ENCODE data around the gene GIMAP2. TPM values are rescaled to one million over a fixed set of nuclear protein-coding genes. Genes with fewer than 3 reads are reported as not detected.
A peak's percentile ranks its signal among the peaks of the same experiment; 100 is the strongest.

The GIMAP2 gene
- total and polyA plus RNA-seq, 10 donors = 33.9 to 126 (median 74.3) TPM

DNA sequence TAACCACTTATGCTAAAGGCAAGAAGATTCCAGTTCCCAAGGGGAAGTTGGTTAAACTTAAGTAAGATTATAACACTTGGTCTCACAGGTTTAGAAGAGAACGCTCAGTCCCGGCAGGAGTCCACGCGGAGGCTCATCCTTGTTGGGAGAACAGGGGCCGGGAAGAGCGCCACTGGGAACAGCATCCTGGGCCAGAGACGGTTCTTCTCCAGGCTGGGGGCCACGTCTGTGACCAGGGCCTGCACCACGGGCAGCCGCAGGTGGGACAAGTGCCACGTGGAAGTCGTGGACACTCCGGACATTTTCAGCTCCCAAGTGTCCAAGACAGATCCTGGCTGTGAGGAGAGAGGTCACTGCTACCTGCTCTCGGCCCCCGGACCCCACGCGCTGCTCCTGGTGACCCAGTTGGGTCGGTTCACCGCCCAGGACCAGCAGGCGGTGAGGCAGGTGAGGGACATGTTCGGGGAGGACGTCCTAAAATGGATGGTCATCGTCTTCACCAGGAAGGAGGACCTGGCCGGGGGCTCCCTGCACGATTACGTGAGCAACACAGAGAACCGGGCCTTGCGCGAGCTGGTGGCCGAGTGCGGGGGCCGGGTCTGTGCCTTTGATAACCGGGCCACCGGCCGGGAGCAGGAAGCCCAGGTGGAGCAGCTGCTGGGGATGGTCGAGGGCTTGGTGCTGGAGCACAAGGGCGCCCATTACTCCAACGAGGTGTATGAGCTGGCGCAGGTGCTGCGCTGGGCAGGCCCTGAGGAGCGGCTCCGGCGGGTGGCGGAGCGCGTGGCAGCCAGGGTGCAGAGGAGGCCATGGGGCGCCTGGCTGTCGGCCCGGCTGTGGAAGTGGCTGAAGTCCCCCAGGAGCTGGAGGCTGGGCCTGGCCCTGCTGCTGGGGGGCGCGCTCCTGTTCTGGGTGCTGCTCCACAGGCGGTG lies 34.7 kb downstream of the GIMAP2 start:
- no peaks in the 10 kb centered on the region for H3K27me3 ChIP-seq (replicated peaks in 1 of 7)
- peaks cover 2 to 62% (median 30%) of the 10 kb centered on the region in 6 donors for H3K36me3 ChIP-seq
- H3K27ac ChIP-seq = peak overlapping the region in 4 of 8 donors; percentile 79 to 92 (median 86)
- peak; percentile 69 for DNase-seq
- intact Hi-C loops (cut with DNase I; ENCODE audit: low total_unique reads) = no loop called here
- peaks cover 0 to 7% (median 0%) of the 10 kb centered on the region in 8 donors for H3K9me3 ChIP-seq
- TF ChIP-seq POLR2A (IDR thresholded peaks at IDR 0.05) = no peak
- TF ChIP-seq, protein P1, sequence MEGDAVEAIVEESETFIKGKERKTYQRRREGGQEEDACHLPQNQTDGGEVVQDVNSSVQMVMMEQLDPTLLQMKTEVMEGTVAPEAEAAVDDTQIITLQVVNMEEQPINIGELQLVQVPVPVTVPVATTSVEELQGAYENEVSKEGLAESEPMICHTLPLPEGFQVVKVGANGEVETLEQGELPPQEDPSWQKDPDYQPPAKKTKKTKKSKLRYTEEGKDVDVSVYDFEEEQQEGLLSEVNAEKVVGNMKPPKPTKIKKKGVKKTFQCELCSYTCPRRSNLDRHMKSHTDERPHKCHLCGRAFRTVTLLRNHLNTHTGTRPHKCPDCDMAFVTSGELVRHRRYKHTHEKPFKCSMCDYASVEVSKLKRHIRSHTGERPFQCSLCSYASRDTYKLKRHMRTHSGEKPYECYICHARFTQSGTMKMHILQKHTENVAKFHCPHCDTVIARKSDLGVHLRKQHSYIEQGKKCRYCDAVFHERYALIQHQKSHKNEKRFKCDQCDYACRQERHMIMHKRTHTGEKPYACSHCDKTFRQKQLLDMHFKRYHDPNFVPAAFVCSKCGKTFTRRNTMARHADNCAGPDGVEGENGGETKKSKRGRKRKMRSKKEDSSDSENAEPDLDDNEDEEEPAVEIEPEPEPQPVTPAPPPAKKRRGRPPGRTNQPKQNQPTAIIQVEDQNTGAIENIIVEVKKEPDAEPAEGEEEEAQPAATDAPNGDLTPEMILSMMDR (IDR thresholded peaks at IDR 0.05 in 8 of 11, conservative IDR thresholded peaks at IDR 0.05 in 3 of 11) = no peak
- TF ChIP-seq POLR2AphosphoS5 (IDR thresholded peaks at IDR 0.05) = peak in 2 of 3 donors; percentile 33 to 57
- 94 to 97% (median 96%) methylated on average over 31 to 52 of the region's 52 CpGs for WGBS, 5 donors
- peaks cover 19 to 86% (median 61%) of the 10 kb centered on the region in 6 donors for H3K4me1 ChIP-seq
- peak overlapping the region in 4 of 8 donors; percentile 8 to 87 (median 40) for H3K4me3 ChIP-seq

DNA sequence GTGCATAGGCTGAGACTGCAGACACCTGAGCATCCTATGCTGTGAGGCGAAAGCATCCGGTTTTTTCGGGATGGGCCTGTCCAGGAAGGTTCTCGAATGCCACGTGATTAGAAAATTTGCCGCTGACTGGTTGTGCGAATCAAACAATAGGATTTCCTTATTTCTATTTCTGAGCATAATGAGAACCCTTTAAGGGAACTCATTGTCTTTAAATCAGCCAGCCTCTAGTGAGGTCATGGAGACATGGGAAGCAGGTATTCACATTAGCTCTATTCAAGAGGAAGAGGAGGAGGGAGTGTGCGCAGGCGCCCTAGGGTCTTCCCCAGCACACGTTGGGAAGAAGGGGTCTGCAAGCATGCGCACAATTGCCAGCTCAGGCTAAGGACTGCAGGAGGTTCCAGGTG lies 36.5 kb downstream of the GIMAP2 start:
- intact Hi-C loops (cut with DNase I; ENCODE audit: low total_unique reads) = no loop called here
- 82 to 87% (median 85%) methylated on average over 11 of the region's 11 CpGs for WGBS, 5 donors

DNA sequence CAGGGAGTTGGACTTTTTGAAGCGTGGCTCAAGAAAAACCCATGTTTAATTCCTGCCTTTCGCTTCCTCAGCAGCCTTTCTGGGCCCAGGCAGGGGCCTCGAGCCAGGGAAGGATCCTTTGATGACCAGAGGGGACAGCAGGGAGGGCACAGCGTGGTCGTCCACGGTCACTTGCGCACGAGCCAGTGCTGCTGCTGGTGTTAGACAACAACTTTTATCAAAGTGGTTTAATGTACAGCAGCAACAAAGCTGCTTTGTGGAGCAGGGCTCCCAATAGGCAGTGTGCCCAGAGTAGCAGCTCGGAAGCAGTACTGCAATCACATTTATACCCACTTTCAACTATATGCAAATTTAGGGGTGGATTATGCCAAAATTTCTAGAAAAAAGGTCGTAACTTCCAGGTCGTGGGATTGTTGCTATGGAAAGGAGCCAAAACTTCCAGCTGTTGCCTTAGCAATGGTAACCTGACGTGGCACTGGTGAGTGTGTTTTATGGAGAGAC lies 37.0 kb downstream of the GIMAP2 start:
- Histone ChIP-seq H3K27ac (peak overlapping the region in 7 of 8 donors; percentile 1 to 57 (median 37)), H3K36me3 (peaks cover 2 to 73% (median 30%) of the 10 kb centered on the region in 6 donors), H3K4me3 (peak overlapping the region in 3 of 8 donors; percentile 9 to 49 (median 11)), H3K4me1 (peaks cover 13 to 66% (median 49%) of the 10 kb centered on the region in 6 donors), H3K9me3 (peaks cover 0 to 22% (median 12%) of the 10 kb centered on the region in 8 donors), H3K27me3 (replicated peaks in 1 of 7) (no peaks in the 10 kb centered on the region)
- WGBS, 5 donors = 67 to 76% (median 73%) methylated on average over 12 of the region's 12 CpGs
- TF ChIP-seq, protein P1 (IDR thresholded peaks at IDR 0.05 in 8 of 11, conservative IDR thresholded peaks at IDR 0.05 in 3 of 11) = no peak
- peak in 2 of 3 donors; percentile 39 to 52 for TF ChIP-seq POLR2AphosphoS5 (IDR thresholded peaks at IDR 0.05)
- intact Hi-C loops (cut with DNase I; ENCODE audit: low total_unique reads) = no loop called here
- DNase-seq = no peak

More for the DNA sequence above, 36.5 kb downstream of the GIMAP2 start:
- Histone ChIP-seq H3K9me3 (peaks cover 0 to 17% (median 11%) of the 10 kb centered on the region in 8 donors), H3K4me3 (peak overlapping the region in 3 of 8 donors; percentile 9 to 49 (median 11)), H3K27me3 (replicated peaks in 1 of 7) (no peaks in the 10 kb centered on the region), H3K36me3 (peaks cover 2 to 73% (median 30%) of the 10 kb centered on the region in 6 donors), H3K27ac (peak overlapping the region in 6 of 8 donors; percentile 9 to 57 (median 39)), H3K4me1 (peaks cover 13 to 71% (median 49%) of the 10 kb centered on the region in 6 donors)
- TF ChIP-seq POLR2A (IDR thresholded peaks at IDR 0.05) = no peak
- TF ChIP-seq POLR2AphosphoS5 (IDR thresholded peaks at IDR 0.05) = peak in 1 of 3 donors; percentile 46
- TF ChIP-seq, protein P1 (IDR thresholded peaks at IDR 0.05 in 8 of 11, conservative IDR thresholded peaks at IDR 0.05 in 3 of 11) = no peak
- DNase-seq = no peak
